HCT116 (cell line): Measurements from ENCODE around the gene GYS1. TPM values are rescaled to one million over a fixed set of nuclear protein-coding genes. Genes with fewer than 3 reads are reported as not detected.

Source experiments
- ATAC-seq: fragments of 200-7000 bp; cut with Tn5 transposase; 2 replicates; pipeline ENCODE4 v1.9.1; 2020; ENCODE audit warnings: mild to moderate bottlenecking, moderate library complexity
- BruUV-seq: library from RNA; stranded (reverse); fragments of 400-500 nt; replicated peaks from 2 replicates; lab custom pipeline; 2021; lab: Mats Ljungman, UMichigan
- CTCF ChIA-PET: fragments of 300-600 bp; sonication (Branson Sonifier 250); formaldehyde crosslinking; loops from one replicate; lab custom pipeline; 2021; ENCODE audit warnings: antibody characterized with exemption; lab: Charles Lee
- POLR2A ChIA-PET: fragments of 300-600, 350-600 bp; sonication (Branson Sonifier 250); formaldehyde crosslinking; loops from one replicate; lab custom pipeline; 2021; ENCODE audit warnings: antibody characterized with exemption; lab: Charles Lee
- RAD21 ChIA-PET, 2 experiments: fragments of 300-600 bp; sonication (Branson Sonifier 250); formaldehyde crosslinking; loops; one replicate each; lab custom pipeline; 2023; ENCODE audit warnings: low total read pairs in 2 of 2; ENCODE audit not compliant: uncharacterized antibody in 2 of 2, unreplicated experiment in 2 of 2, low non-redundant PET in 1 of 2; lab: Charles Lee
- DNase-seq: peaks from one replicate; pipeline ENCODE4 v3.0.0-alpha.2; 2010; ENCODE audit warnings: low read depth, low spot score
- H2AFZ ChIP-seq: fragments of 200-600 bp; shearing (Covaris generic), sonication (generic); 2 replicates; pipeline ENCODE4 v1.6.1; 2017; ENCODE audit warnings: low read depth, mixed run types, mixed read lengths, antibody characterized with exemption, low read length; ENCODE audit not compliant: poor library complexity, severe bottlenecking
- H3K27ac ChIP-seq: 2 replicates; pipeline ENCODE4 v1.5.1; 2012; ENCODE audit warnings: low read depth, low read length
- H3K27me3 ChIP-seq: fragments of 200-600 bp; sonication (generic); 2 replicates; pipeline ENCODE4 v1.6.1; 2016; ENCODE audit warnings: mixed run types, low read length, mixed read lengths; ENCODE audit not compliant: insufficient read depth
- H3K36me3 ChIP-seq, 2 experiments: fragments of 200-500 bp in 1 of 2; fragments of 200-600 bp in 1 of 2; sonication (Bioruptor generic) in 1 of 2; sonication (generic) in 1 of 2; 2 replicates each; pipeline versions ENCODE4 v1.5.1 to v1.6.1; 2014 to 2016; ENCODE audit warnings: low read length in 2 of 2, inconsistent platforms in 1 of 2, mixed read lengths in 1 of 2, mixed run types in 1 of 2; ENCODE audit not compliant: insufficient read depth in 2 of 2, control insufficient read depth in 1 of 2
- H3K4me1 ChIP-seq, 2 experiments: fragments of 200-600 bp in 1 of 2; sonication (generic) in 1 of 2; 2 replicates each; pipeline versions ENCODE4 v1.5.1 to v1.6.1; 2012 to 2017; ENCODE audit warnings: low read length in 2 of 2, inconsistent platforms in 1 of 2, mild to moderate bottlenecking in 1 of 2, mixed read lengths in 1 of 2, mixed run types in 1 of 2, moderate library complexity in 1 of 2; ENCODE audit not compliant: insufficient read depth in 2 of 2, control insufficient read depth in 1 of 2
- H3K4me2 ChIP-seq: fragments of 200-600 bp; sonication (generic); 2 replicates; pipeline ENCODE4 v1.6.1; 2017; ENCODE audit warnings: mixed run types, low read length, mixed read lengths
- H3K4me3 ChIP-seq, 2 experiments: fragments of 200-600 bp in 1 of 2; sonication (generic) in 1 of 2; replicated peaks in 1 of 2; 2 replicates each; pipeline ENCODE4 v1.5.1; 2011 to 2016; ENCODE audit warnings: low read length in 2 of 2, control low read depth in 1 of 2, low read depth in 1 of 2, mild to moderate bottlenecking in 1 of 2, mixed read lengths in 1 of 2, mixed run types in 1 of 2
- H3K79me2 ChIP-seq: fragments of 200-600 bp; sonication (generic); 2 replicates; pipeline ENCODE4 v1.6.1; 2017; ENCODE audit warnings: mild to moderate bottlenecking, mixed run types, low read length, moderate library complexity, mixed read lengths; ENCODE audit not compliant: insufficient read depth
- H3K9ac ChIP-seq: fragments of 200-600 bp; sonication (generic); 2 replicates; pipeline ENCODE4 v1.6.1; 2016; ENCODE audit warnings: low read length, mixed read lengths
- H3K9me2 ChIP-seq: fragments of 200-600 bp; sonication (generic), shearing (Covaris generic); 2 replicates; pipeline ENCODE4 v1.6.1; 2017; ENCODE audit warnings: mixed run types, mild to moderate bottlenecking, moderate library complexity; ENCODE audit not compliant: insufficient read depth
- H3K9me3 ChIP-seq, 2 experiments: fragments of 200-500 bp in 1 of 2; fragments of 200-600 bp in 1 of 2; sonication (Bioruptor generic) in 1 of 2; sonication (generic) in 1 of 2; 2 replicates each; pipeline ENCODE4 v1.6.1; 2014 to 2017; ENCODE audit warnings: low read length in 2 of 2, mixed read lengths in 2 of 2, inconsistent platforms in 1 of 2, low read depth in 1 of 2, mild to moderate bottlenecking in 1 of 2, mixed run types in 1 of 2, moderate library complexity in 1 of 2; ENCODE audit not compliant: control insufficient read depth in 1 of 2, insufficient read depth in 1 of 2
- H4K20me1 ChIP-seq: fragments of 200-600 bp; sonication (generic), shearing (Covaris generic); 2 replicates; pipeline ENCODE4 v1.6.1; 2017; ENCODE audit warnings: mixed run types, mild to moderate bottlenecking, moderate library complexity; ENCODE audit not compliant: insufficient read depth
- ATF3 ChIP-seq: IDR thresholded peaks from 2 replicates; pipeline ENCODE4 v1.6.1; 2012
- ELF1 ChIP-seq: IDR thresholded peaks from 2 replicates; pipeline ENCODE4 v1.6.1; 2012; ENCODE audit warnings: low read depth, borderline replicate concordance
- EZH2 ChIP-seq: fragments of 200-600 bp; sonication (generic); IDR thresholded peaks from 2 replicates; pipeline ENCODE4 v1.6.1; 2017; ENCODE audit warnings: antibody characterized with exemption, mixed run types
- JUND ChIP-seq: IDR thresholded peaks from 2 replicates; pipeline ENCODE4 v1.6.1; 2012
- REST ChIP-seq: IDR thresholded peaks from 2 replicates; pipeline ENCODE4 v1.6.1; 2012; ENCODE audit warnings: low read depth
- SRF ChIP-seq: IDR thresholded peaks from 2 replicates; pipeline ENCODE4 v1.6.1; 2012; ENCODE audit warnings: low read depth
- ZNF274 ChIP-seq: fragments of 200-500 bp; sonication (Bioruptor generic); IDR thresholded peaks from 2 replicates; pipeline ENCODE4 v1.6.1; 2014; ENCODE audit warnings: mild to moderate bottlenecking, low read depth, low read length, inconsistent platforms
- intact Hi-C: fragments of 100-400 bp; cut with micrococcal nuclease; formaldehyde crosslinking; loops from 2 replicates; pipeline ENCODE4 v1.10.0; 2022
- total RNA-seq: library from RNA; stranded (reverse); gene quantifications from one replicate; pipeline ENCODE4 v1.2.1, GENCODE V29; 2021; ENCODE audit not compliant: unreplicated experiment
- TF ChIP-seq, protein P1 (sequence below): IDR thresholded peaks from 2 replicates; pipeline ENCODE4 v1.6.1; 2012
- TF ChIP-seq, protein P2 (sequence below): IDR thresholded peaks from 2 replicates; pipeline ENCODE4 v1.6.1; 2011; ENCODE audit warnings: mild to moderate bottlenecking, low read length, moderate library complexity; ENCODE audit not compliant: insufficient replicate concordance; ENCODE audit errors: extremely low read depth

Gene GYS1
- total RNA-seq, 1 experiment from 2014 or later, result 50.7 TPM

DNA sequence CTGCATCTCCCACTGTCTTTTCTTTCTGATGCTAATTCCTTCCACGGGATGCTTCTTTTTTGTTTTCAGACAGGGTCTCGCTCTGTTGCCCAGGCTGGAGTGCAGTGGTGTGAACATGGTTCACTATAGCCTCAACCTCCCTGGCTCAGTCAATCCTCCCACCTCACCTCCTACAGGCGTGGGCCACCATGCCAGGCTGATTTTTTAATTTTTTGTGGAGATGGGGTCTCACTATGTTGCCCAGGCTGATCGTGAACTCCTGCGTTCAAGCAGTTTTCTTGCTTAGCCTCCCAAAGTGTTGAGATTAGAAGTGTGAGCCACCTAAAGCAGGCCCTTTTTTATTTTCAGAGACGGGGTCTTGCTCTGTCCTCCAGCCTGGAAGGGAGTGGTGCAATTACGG lies 4.8 kb downstream of the GYS1 start:
- Histone ChIP-seq H3K4me1 (peaks cover 6 to 11% of the 10 kb centered on the region in 2 experiments; a peak in 3 of 4 replicates), H3K27ac (no peak overlapping the region)
- intact Hi-C loops, result no loop called here
- DNase-seq, result no peak
- TF ChIP-seq EZH2 (no peak), REST (no peak), ELF1 (no peak), JUND (no peak), SRF (no peak), ATF3 (no peak), ZNF274 (no peak)
- TF ChIP-seq, protein P1, sequence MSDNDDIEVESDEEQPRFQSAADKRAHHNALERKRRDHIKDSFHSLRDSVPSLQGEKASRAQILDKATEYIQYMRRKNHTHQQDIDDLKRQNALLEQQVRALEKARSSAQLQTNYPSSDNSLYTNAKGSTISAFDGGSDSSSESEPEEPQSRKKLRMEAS, result no peak
- TF ChIP-seq, protein P2, sequence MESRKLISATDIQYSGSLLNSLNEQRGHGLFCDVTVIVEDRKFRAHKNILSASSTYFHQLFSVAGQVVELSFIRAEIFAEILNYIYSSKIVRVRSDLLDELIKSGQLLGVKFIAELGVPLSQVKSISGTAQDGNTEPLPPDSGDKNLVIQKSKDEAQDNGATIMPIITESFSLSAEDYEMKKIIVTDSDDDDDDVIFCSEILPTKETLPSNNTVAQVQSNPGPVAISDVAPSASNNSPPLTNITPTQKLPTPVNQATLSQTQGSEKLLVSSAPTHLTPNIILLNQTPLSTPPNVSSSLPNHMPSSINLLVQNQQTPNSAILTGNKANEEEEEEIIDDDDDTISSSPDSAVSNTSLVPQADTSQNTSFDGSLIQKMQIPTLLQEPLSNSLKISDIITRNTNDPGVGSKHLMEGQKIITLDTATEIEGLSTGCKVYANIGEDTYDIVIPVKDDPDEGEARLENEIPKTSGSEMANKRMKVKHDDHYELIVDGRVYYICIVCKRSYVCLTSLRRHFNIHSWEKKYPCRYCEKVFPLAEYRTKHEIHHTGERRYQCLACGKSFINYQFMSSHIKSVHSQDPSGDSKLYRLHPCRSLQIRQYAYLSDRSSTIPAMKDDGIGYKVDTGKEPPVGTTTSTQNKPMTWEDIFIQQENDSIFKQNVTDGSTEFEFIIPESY, result no peak
- TF ChIP-seq, all 23 proteins: peak for 0
- H3K4me2 ChIP-seq, result no peak overlapping the region
- H2AFZ ChIP-seq, result no peak overlapping the region
- H3K9ac ChIP-seq, result no peak overlapping the region
- H4K20me1 ChIP-seq, result no peaks in the 10 kb centered on the region
- peaks cover 14 to 17% of the 10 kb centered on the region in 2 experiments; a peak in 2 of 4 replicates for H3K36me3 ChIP-seq
- no TSS peak for BruUV-seq
- no peaks in the 10 kb centered on the region for H3K27me3 ChIP-seq
- no peaks in the 10 kb centered on the region for H3K9me3 ChIP-seq
- H3K4me3 ChIP-seq, result no peak overlapping the region
- H3K9me2 ChIP-seq, result no peaks in the 10 kb centered on the region
- ChIA-PET RAD21 (no interaction called here), POLR2A (no interaction called here), CTCF (interaction anchor here (1.6 kb wide), 1 partner anchor 9 kb away, joined by 3 read pairs; no protein-coding TSS in a partner anchor)
- no peak for ATAC-seq
- peaks cover 26% of the 10 kb centered on the region for H3K79me2 ChIP-seq
